GM12891 (cell line): ENCODE measurements around the gene KICS2.

Experiments used
- DNase-seq: peaks from one replicate; pipeline ENCODE4 v3.0.0; 2011; ENCODE audit warnings: low spot score; ENCODE audit not compliant: insufficient read length
- FAIRE-seq: peaks from 2 replicates; lab custom pipeline; 2011; peaks lifted over from hg19 to GRCh38; lab: Jason Lieb, UNC
- PAX5 ChIP-seq: IDR thresholded peaks from 2 replicates; pipeline ENCODE4 v1.6.1; 2011; ENCODE audit warnings: low read length, moderate library complexity, mild to moderate bottlenecking; ENCODE audit not compliant: insufficient read depth, severe bottlenecking
- POLR2A ChIP-seq: IDR thresholded peaks from 2 replicates; pipeline ENCODE4 v1.6.1; 2011; ENCODE audit warnings: low read depth, low read length, control low read depth
- POLR2AphosphoS5 ChIP-seq: IDR thresholded peaks from 2 replicates; pipeline ENCODE4 v1.6.1; 2011; ENCODE audit warnings: low read depth, low read length, control low read depth
- POU2F2 ChIP-seq: IDR thresholded peaks from 2 replicates; pipeline ENCODE4 v1.6.1; 2011; ENCODE audit warnings: low read depth, mild to moderate bottlenecking, control low read depth, low read length, moderate library complexity
- SPI1 ChIP-seq: IDR thresholded peaks from 2 replicates; pipeline ENCODE4 v1.6.1; 2011; ENCODE audit warnings: low read depth, low read length, control low read depth
- TAF1 ChIP-seq: IDR thresholded peaks from 2 replicates; pipeline ENCODE4 v1.6.1; 2011; ENCODE audit warnings: low read depth, low read length, control low read depth

KICS2 gene

DNA sequence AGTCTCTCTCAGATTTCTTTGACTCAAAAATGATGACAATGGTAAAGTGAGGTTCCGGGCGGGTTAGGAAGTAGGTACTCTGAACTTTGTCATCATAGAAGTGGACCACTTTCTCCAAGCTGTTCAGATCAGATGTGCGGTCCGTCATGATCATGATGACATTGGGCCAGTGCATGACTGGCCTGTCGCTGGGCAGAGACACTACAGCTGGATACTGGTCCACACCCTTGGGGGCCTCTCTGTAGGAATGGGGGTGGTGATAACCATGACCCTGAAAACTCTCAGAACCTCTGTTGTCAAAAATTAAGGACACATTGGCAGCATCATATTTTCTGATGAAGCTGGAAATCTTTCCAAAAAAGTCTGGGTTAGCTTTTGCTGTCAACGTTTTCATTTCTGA is 28.2 kb downstream of the KICS2 start:
- DNase-seq (no peak), FAIRE-seq (no peak)
- TF ChIP-seq POU2F2, result no peak
- no peak for TF ChIP-seq TAF1
- TF ChIP-seq POLR2AphosphoS5, result no peak
- TF ChIP-seq SPI1, result no peak
- TF ChIP-seq POLR2A, result no peak
- no peak for TF ChIP-seq PAX5

DNA sequence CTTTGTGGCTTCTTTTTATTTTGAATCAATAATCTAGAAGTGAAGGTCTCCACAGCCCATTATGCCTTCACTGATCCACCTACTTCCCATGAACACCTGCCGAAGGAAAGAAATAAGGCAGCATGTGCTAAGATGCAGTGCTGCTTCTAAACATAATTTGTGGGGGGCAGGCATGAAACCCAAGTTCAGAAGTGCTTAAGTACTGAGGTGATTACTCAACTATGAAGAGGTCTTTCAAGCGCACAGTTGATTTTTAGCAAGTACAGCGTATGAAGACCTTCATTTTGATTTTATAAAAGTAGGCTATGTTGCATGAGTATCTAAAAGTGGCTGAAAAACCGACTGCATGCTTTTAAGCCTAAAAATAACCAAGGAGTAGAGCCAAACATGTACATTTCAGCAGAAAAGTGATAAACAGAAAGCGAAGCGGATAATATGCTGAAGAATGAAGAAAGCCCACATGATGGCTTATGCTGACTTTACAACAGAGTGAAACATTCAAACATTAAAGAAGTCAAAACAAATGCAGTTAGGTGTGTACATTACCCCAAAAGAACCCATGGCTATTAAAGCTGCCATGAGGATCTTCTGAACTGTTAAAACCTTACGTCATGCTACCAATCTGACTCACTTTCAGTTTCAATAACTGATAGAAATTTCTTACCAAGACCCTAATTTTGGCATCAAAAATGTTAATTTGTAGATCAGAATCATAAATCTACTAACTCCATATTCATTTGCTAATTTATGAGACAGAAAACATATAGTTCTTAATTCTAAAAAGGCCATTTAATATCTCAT is 29.3 kb downstream of the KICS2 start:
- no peak for TF ChIP-seq PAX5
- TF ChIP-seq POLR2A, result no peak
- no peak for TF ChIP-seq POU2F2
- no peak for TF ChIP-seq POLR2AphosphoS5
- no peak for TF ChIP-seq TAF1
- TF ChIP-seq SPI1, result no peak
- DNase-seq, result peak; percentile 25
- peak; percentile 66 for FAIRE-seq

DNA sequence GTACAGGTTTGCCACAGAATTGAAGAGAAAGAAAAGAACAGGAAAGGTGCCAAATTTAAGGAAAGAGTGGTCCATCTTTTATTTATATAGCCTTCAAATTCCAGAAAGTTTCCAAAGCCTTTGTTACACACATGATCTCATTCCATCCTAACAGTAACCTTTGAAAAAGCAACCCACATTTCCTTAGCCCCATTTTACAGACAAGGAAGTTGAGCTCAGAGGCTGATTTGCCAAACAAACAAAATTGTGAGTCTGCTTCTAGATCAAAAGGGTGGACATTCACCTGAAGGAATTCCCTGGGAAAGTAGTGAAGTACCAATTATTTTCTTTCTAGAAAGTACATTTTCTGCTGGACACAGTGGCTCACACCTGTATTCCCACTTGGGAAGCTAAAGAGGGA is 32.0 kb downstream of the KICS2 start:
- no peak for TF ChIP-seq PAX5
- TF ChIP-seq POU2F2, result no peak
- TF ChIP-seq POLR2A, result no peak
- no peak for TF ChIP-seq SPI1
- DNase-seq (no peak), FAIRE-seq (no peak)

DNA sequence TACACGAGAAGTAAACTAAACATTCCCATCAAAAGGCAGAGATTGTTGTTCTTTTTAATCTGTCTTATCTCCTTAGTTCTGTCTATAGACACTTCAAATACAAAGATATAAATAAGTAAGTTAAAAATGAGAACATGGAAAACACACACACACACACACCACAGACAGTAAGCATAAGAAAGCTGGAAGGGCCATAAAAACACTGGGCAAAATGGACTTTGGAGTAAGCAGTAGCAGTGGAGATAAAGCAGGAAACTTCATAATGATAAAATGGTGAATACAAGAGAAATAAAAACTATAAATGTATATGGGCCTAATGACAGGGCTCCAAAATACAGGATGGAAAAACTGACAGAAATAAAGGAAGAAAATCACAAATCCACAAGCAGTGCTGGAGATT is 32.6 kb downstream of the KICS2 start:
- no peak for FAIRE-seq
- DNase-seq, result no peak
- TF ChIP-seq POLR2A (no peak), PAX5 (no peak), TAF1 (no peak), POLR2AphosphoS5 (no peak), SPI1 (no peak), POU2F2 (no peak)

DNA sequence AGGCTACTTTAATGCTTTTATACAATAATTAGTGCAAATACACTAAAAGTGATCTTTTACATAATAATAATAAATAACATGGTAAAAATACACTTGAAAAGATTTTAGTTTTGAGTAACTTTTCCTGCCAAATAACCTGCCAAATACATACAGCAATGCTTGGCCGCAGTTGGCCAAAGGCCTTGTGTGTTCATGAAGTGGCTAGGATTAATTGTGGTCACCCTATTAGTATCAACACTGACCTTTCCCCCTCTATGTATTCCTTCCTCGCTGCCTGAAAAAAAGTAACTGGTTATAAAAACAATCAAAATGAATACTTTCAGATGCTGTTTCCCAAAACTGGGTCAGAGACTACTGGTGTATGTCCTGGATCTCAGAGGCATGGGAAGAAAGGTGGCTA is 34.3 kb downstream of the KICS2 start:
- TF ChIP-seq POU2F2, result no peak
- no peak for TF ChIP-seq POLR2AphosphoS5
- TF ChIP-seq SPI1, result no peak
- TF ChIP-seq PAX5, result no peak
- TF ChIP-seq POLR2A, result no peak
- FAIRE-seq (no peak), DNase-seq (no peak)

DNA sequence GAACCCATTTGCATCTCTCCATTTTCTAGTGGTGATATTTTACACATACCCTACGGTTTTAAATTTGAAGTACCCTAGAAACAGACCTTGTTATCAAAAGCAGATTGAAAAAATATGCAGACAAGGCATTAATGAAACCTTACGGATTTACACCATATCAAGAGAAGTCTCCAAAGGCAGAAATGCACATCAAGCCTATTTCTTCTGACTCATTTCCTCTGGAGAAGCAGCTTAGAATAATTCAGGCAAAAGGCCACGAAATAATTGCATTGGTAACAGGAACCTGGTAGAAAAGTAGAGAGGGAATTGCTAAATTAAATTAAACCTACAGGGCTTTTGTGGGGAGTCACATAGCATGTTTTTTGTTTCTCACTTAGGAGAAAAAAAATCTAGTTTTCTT is 34.7 kb downstream of the KICS2 start:
- DNase-seq, result no peak

DNA sequence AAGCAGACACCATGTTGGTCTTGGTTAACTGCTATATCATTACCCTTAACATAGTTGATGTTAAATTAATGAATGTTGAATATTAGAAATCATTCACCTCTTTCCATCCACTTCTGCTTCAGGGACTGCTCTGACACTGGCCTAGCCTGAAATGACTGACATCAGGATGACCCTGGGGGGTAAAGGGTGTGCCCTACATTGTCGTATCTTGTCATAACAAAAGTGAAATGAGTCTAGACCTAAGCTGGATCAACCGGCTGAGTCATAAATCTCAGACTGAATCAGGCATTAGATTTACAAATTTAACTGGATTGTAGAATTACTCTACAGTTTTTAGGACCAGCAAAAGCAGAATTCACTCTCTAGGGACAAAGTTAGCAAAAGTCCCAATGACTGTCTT is 35.3 kb downstream of the KICS2 start:
- no peak for FAIRE-seq
- DNase-seq, result no peak
- TF ChIP-seq POU2F2 (no peak), POLR2AphosphoS5 (no peak), POLR2A (no peak), TAF1 (no peak), SPI1 (no peak), PAX5 (no peak)

More for the DNA sequence above, 34.7 kb downstream of the KICS2 start:
- no peak for FAIRE-seq
- TF ChIP-seq PAX5 (no peak), SPI1 (no peak), POLR2A (no peak), POU2F2 (no peak), POLR2AphosphoS5 (no peak), TAF1 (no peak)

DNA sequence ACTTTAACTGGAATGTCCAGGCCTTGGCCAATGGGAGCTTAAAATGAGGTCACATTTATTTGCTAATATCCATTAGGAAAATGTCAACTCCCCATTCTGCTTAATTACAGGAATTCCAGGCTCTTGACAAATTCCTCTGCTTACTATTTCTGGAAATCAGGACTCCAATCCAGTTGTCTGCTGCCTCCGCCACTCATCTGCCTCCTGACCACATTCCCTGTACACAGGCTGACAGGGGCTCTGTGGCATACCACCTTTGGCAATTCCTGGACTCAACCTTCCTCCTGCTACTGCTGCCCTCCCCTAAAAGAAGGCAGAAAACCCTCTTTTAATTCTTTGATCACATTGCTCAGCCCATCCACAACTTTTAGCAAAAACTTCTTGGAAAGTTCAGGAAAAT is 37.9 kb downstream of the KICS2 start:
- DNase-seq (no peak), FAIRE-seq (no peak)
- TF ChIP-seq POLR2A, result no peak
- TF ChIP-seq TAF1, result no peak
- no peak for TF ChIP-seq PAX5
- no peak for TF ChIP-seq POLR2AphosphoS5
- TF ChIP-seq POU2F2, result no peak
- no peak for TF ChIP-seq SPI1

DNA sequence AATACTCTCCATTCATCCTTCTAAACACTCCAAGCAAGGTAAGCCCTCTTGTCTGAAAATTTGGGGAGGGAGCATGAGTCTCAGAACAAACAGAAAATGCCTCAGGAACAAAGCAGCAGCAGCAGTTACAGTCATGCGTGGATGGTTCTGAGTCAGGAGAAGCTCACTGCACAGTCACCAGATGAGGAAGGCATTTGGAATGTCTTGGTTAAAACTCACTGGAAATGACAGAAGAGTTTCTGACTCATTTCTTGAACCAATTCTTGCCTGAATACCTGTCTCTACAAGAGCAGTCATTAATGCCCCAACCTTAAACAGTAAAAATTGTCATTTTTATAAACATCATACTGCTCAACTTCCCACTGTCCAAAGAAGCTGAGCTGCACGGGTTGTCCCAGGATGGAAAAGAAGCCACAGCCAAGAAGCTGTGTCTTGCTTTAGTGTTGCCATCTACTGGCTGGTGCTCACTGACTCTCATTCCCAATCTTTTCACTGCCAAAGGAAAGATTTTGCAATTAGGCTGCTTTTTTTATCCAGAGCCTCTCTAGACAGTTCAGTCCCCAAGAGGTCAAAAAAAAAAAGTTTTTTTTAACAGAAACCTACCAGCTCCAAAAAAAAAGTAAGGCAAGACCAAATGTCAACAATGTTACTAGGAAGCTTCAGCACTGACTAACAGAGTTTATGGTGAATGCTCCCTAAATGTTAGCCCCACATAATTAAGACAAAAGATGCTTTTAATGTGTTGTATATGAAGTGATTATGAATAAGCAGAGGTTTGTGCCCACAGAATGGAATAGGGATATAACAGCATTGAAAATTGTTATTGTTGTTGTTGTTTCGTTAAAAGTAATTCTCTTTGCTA is 40.4 kb downstream of the KICS2 start:
- TF ChIP-seq POLR2AphosphoS5, result no peak
- TF ChIP-seq SPI1, result no peak
- no peak for TF ChIP-seq POLR2A
- TF ChIP-seq TAF1, result no peak
- no peak for TF ChIP-seq PAX5
- no peak for TF ChIP-seq POU2F2
- DNase-seq, result no peak

DNA sequence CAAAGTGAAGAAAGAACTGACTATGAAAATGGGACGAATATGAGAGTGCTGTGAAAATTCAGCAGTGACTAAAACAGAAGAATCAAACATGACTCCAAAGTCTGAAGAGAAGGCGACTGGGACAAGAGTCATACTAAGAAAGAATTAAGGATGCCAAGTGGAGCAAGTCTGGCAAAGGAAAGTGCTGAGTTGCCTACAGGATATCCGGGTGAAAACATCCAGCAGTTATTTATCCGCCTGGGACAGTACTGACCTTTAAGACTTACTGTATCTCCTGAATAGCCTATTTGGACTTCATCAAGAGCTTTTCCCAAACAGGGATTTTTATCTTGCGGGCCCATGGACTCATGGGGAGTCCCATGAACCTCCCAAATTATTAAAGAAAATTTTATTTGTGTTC is 41.1 kb downstream of the KICS2 start:
- no peak for DNase-seq
- FAIRE-seq, result no peak

More for the DNA sequence above, 40.4 kb downstream of the KICS2 start:
- no peak for FAIRE-seq

More for the DNA sequence above, 41.1 kb downstream of the KICS2 start:
- TF ChIP-seq POU2F2, result no peak
- no peak for TF ChIP-seq POLR2AphosphoS5
- no peak for TF ChIP-seq POLR2A
- no peak for TF ChIP-seq PAX5
- no peak for TF ChIP-seq SPI1
- no peak for TF ChIP-seq TAF1
